ENCODE results near the gene MACF1. TPM values are rescaled to one million over a fixed set of nuclear protein-coding genes. Genes with fewer than 3 reads are reported as not detected.

Gene MACF1
- total and polyA plus RNA-seq, 2 of the 13 experiments (the other 11 are each of a cell fraction or from before 2014, with no cell fraction given), result 36.7 to 65.4 TPM

DNA sequence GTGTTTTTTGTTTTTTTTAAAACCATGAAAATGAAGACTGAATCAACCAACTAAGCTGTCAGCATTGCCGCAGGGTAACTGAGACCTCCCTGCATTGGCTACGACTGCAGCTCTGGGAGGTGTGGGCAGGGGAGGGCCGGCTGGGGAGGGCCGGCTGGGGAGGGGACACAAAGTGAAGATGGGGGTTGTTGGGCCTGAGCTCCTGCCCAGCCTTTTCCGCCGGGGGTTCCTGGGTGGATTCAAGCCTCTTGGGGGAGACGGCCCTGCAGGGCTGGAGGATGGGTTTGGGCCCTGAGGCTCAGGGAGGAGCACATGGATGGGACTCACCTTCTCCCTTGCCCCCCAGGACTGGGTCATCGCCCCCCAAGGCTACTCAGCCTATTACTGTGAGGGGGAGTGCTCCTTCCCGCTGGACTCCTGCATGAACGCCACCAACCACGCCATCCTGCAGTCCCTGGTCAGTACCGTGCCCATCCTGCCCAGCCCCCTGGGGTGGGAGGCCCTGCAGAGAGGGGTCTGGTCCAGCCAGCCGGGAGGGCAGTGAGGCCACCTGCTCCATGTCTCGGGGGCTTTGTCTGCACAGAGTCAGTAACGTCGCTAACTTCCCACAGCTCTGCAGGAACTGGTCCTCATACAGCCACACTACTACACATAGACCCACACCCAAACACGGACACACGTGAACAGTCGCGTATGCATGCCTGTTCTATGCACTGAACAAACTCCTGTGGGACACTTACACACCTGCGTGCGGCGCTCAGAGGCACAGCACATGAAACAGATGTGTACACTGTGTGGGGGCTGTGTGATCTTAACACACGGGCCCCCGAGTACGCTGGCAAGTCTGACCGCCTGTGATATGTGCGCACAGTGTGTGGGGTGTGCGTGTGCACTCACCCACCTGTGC is 318.4 kb downstream of the MACF1 start:
- no peak for FAIRE-seq
- Histone ChIP-seq H2AFZ (ENCODE audit: low read length) (no peak overlapping the region), H3K9me3 (ENCODE audit: low read length) (no peaks in the 10 kb centered on the region), H3K4me1 (ENCODE audit: insufficient read depth, low read length) (no peaks in the 10 kb centered on the region), H3K4me3 (replicated peaks in 1 of 3; ENCODE audit: insufficient read depth in 1 of 3, low read depth in 2 of 3, low read length in 3 of 3) (no peak overlapping the region), H4K20me1 (ENCODE audit: insufficient read depth, low read length) (no peaks in the 10 kb centered on the region), H3K27ac (ENCODE audit: extremely low read length, insufficient read depth, low read length) (no peak overlapping the region), H3K9ac (ENCODE audit: insufficient read depth, low read depth, low read length) (no peak overlapping the region), H3K36me3 (replicated peaks in 1 of 2; ENCODE audit: control insufficient read depth in 1 of 2, insufficient read depth in 2 of 2, low read length in 2 of 2) (no peaks in the 10 kb centered on the region), H3K27me3 (ENCODE audit: control insufficient read depth in 1 of 2, insufficient read depth in 2 of 2, low read length in 2 of 2) (no peaks in the 10 kb centered on the region), H3K4me2 (ENCODE audit: low read depth, low read length) (no peak overlapping the region), H3K79me2 (ENCODE audit: insufficient read depth, low read length) (no peaks in the 10 kb centered on the region)
- ChIA-PET POLR2A (no interaction called here), CTCF (ENCODE audit: low intra/inter-chr PET ratio, low total read pairs) (no interaction called here)
- intact Hi-C loops (cut with micrococcal nuclease; ENCODE audit: unreplicated experiment) (no loop called here), in situ Hi-C loops (cut with HindIII; ENCODE audit: extremely low pct_ligation_motif_present, low pct_unique_long_range_greater_than_20kb) (no loop called here)
- DNase-seq (ENCODE audit: low spot score), result no peak
- BruUV-seq (replicated peaks), result no TSS peak
- 75% methylated on average over 15 of the region's 29 CpGs for WGBS (ENCODE audit: low lambda C conversion rate)
- ATAC-seq, result no peak
- TF ChIP-seq, protein P1, sequence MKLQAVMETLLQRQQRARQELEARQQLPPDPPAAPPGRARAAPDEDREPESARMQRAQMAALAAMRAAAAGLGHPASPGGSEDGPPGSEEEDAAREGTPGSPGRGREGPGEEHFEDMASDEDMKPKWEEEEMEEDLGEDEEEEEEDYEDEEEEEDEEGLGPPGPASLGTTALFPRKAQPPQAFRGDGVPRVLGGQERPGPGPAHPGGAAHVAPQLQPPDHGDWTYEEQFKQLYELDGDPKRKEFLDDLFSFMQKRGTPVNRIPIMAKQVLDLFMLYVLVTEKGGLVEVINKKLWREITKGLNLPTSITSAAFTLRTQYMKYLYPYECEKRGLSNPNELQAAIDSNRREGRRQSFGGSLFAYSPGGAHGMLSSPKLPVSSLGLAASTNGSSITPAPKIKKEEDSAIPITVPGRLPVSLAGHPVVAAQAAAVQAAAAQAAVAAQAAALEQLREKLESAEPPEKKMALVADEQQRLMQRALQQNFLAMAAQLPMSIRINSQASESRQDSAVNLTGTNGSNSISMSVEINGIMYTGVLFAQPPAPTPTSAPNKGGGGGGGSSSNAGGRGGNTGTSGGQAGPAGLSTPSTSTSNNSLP (IDR thresholded peaks at IDR 0.05; ENCODE audit: low read depth, low read length), result no peak
- no peak for TF ChIP-seq HOXA5 (CRISPR knock-in tag; IDR thresholded peaks at IDR 0.05)
- TF ChIP-seq, protein P2, sequence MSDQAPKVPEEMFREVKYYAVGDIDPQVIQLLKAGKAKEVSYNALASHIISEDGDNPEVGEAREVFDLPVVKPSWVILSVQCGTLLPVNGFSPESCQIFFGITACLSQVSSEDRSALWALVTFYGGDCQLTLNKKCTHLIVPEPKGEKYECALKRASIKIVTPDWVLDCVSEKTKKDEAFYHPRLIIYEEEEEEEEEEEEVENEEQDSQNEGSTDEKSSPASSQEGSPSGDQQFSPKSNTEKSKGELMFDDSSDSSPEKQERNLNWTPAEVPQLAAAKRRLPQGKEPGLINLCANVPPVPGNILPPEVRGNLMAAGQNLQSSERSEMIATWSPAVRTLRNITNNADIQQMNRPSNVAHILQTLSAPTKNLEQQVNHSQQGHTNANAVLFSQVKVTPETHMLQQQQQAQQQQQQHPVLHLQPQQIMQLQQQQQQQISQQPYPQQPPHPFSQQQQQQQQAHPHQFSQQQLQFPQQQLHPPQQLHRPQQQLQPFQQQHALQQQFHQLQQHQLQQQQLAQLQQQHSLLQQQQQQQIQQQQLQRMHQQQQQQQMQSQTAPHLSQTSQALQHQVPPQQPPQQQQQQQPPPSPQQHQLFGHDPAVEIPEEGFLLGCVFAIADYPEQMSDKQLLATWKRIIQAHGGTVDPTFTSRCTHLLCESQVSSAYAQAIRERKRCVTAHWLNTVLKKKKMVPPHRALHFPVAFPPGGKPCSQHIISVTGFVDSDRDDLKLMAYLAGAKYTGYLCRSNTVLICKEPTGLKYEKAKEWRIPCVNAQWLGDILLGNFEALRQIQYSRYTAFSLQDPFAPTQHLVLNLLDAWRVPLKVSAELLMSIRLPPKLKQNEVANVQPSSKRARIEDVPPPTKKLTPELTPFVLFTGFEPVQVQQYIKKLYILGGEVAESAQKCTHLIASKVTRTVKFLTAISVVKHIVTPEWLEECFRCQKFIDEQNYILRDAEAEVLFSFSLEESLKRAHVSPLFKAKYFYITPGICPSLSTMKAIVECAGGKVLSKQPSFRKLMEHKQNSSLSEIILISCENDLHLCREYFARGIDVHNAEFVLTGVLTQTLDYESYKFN (CRISPR knock-in tag; conservative IDR thresholded peaks at IDR 0.05), result no peak
- TF ChIP-seq ZNF703 (CRISPR knock-in tag; IDR thresholded peaks at IDR 0.05; ENCODE audit: borderline replicate concordance), result no peak
- TF ChIP-seq ZNF234 (CRISPR knock-in tag; conservative IDR thresholded peaks at IDR 0.05), result no peak
- no peak for TF ChIP-seq HDAC1 (CRISPR knock-in tag; IDR thresholded peaks at IDR 0.05)
- no peak for TF ChIP-seq ZNF605 (CRISPR knock-in tag; IDR thresholded peaks at IDR 0.05)
- TF ChIP-seq, protein P3, sequence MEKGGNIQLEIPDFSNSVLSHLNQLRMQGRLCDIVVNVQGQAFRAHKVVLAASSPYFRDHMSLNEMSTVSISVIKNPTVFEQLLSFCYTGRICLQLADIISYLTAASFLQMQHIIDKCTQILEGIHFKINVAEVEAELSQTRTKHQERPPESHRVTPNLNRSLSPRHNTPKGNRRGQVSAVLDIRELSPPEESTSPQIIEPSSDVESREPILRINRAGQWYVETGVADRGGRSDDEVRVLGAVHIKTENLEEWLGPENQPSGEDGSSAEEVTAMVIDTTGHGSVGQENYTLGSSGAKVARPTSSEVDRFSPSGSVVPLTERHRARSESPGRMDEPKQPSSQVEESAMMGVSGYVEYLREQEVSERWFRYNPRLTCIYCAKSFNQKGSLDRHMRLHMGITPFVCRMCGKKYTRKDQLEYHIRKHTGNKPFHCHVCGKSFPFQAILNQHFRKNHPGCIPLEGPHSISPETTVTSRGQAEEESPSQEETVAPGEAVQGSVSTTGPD (CRISPR knock-in tag; IDR thresholded peaks at IDR 0.05), result no peak
- TF ChIP-seq DMAP1 (CRISPR knock-in tag; IDR thresholded peaks at IDR 0.05), result no peak
- no peak for TF ChIP-seq TBL1XR1 (IDR thresholded peaks at IDR 0.05; ENCODE audit: borderline replicate concordance, low read length, partially characterized antibody)
- no peak for TF ChIP-seq BRD4 (CRISPR knock-in tag; IDR thresholded peaks at IDR 0.05)
- TF ChIP-seq HNRNPLL (IDR thresholded peaks at IDR 0.05; ENCODE audit: low read depth, low read length, poor library complexity, severe bottlenecking), result no peak
- TF ChIP-seq, protein P4, sequence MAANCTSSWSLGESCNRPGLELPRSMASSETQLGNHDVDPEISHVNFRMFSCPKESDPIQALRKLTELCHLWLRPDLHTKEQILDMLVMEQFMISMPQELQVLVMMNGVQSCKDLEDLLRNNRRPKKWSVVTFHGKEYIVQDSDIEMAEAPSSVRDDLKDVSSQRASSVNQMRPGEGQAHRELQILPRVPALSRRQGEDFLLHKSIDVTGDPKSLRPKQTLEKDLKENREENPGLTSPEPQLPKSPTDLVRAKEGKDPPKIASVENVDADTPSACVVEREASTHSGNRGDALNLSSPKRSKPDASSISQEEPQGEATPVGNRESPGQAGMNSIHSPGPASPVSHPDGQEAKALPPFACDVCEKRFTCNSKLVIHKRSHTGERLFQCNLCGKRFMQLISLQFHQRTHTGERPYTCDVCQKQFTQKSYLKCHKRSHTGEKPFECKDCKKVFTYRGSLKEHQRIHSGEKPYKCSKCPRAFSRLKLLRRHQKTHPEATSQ (CRISPR knock-in tag; IDR thresholded peaks at IDR 0.05; ENCODE audit: borderline replicate concordance), result no peak

All from HepG2 (cell line).